OCI-LY7 (cell line): ENCODE results near the gene GPRC5D. TPM values are rescaled to one million over a fixed set of nuclear protein-coding genes. Genes with fewer than 3 reads are reported as not detected.

Experiments used
- BruUV-seq: library from RNA; stranded (reverse); fragments of 400-500 nt; replicated peaks from 2 replicates; lab custom pipeline; 2021; lab: Mats Ljungman, UMichigan
- CTCF ChIA-PET: fragments of 300-600 bp; sonication (Branson Sonifier 250); formaldehyde crosslinking; loops from one replicate; lab custom pipeline; 2022; ENCODE audit warnings: antibody characterized with exemption; ENCODE audit not compliant: unreplicated experiment; lab: Charles Lee
- POLR2A ChIA-PET: fragments of 300-600 bp; sonication (Branson Sonifier 250); formaldehyde crosslinking; loops from one replicate; lab custom pipeline; 2022; ENCODE audit warnings: antibody characterized with exemption; lab: Charles Lee
- DNase-seq: peaks from one replicate; pipeline ENCODE4 v3.0.0-alpha.2; 2015; ENCODE audit warnings: low spot score
- H2AFZ ChIP-seq: fragments of 200-600 bp; sonication (generic), shearing (Covaris generic); 2 replicates; pipeline ENCODE4 v1.6.1; 2014; ENCODE audit warnings: mild to moderate bottlenecking, antibody characterized with exemption, low read length, moderate library complexity
- H3K27ac ChIP-seq: fragments of 200-600 bp; sonication (generic); 2 replicates; pipeline ENCODE4 v1.5.1; 2014; ENCODE audit warnings: mixed run types, low read depth, mild to moderate bottlenecking, moderate library complexity, low read length, inconsistent platforms; ENCODE audit not compliant: poor library complexity, severe bottlenecking
- H3K36me3 ChIP-seq: fragments of 200-600 bp; sonication (generic); 2 replicates; pipeline ENCODE4 v1.6.1; 2014; ENCODE audit warnings: mild to moderate bottlenecking, antibody characterized with exemption, low read length, moderate library complexity, mixed read lengths; ENCODE audit not compliant: insufficient read depth
- H3K4me1 ChIP-seq: fragments of 200-600 bp; sonication (generic); 2 replicates; pipeline ENCODE4 v1.5.1; 2014; ENCODE audit warnings: mild to moderate bottlenecking, low read length; ENCODE audit not compliant: insufficient read depth, poor library complexity, severe bottlenecking
- H3K4me2 ChIP-seq: fragments of 200-600 bp; sonication (generic); 2 replicates; pipeline ENCODE4 v1.6.1; 2014; ENCODE audit warnings: mild to moderate bottlenecking, low read length
- H3K4me3 ChIP-seq: fragments of 200-600 bp; sonication (generic); 2 replicates; pipeline ENCODE4 v1.5.1; 2014; ENCODE audit warnings: mild to moderate bottlenecking, low read depth, low read length; ENCODE audit not compliant: poor library complexity, severe bottlenecking
- H3K79me2 ChIP-seq: fragments of 200-600 bp; sonication (generic); 2 replicates; pipeline ENCODE4 v1.6.1; 2016; ENCODE audit warnings: low read depth, mild to moderate bottlenecking, low read length, moderate library complexity, mixed read lengths; ENCODE audit not compliant: insufficient read depth
- H3K9me2 ChIP-seq: fragments of 200-600 bp; sonication (generic); 2 replicates; pipeline ENCODE4 v1.6.1; 2016; ENCODE audit warnings: mild to moderate bottlenecking, low read length, mixed read lengths; ENCODE audit not compliant: insufficient read depth
- H3K9me3 ChIP-seq: fragments of 200-600 bp; sonication (generic); 2 replicates; pipeline ENCODE4 v1.6.1; 2014; ENCODE audit warnings: mild to moderate bottlenecking, mixed run types, low read length, mixed read lengths
- H4K20me1 ChIP-seq: fragments of 200-600 bp; sonication (generic); 2 replicates; pipeline ENCODE4 v1.6.1; 2014; ENCODE audit warnings: mild to moderate bottlenecking, antibody characterized with exemption, low read length, moderate library complexity, mixed read lengths; ENCODE audit not compliant: insufficient read depth
- EZH2phosphoT487 ChIP-seq: fragments of 200-600 bp; sonication (generic); IDR thresholded peaks from 2 replicates; pipeline ENCODE4 v1.6.1; 2018; ENCODE audit warnings: low read depth, borderline replicate concordance, mild to moderate bottlenecking, mixed run types, antibody characterized with exemption, low read length, moderate library complexity, mixed read lengths
- intact Hi-C: fragments of 100-400 bp; cut with micrococcal nuclease; formaldehyde crosslinking; loops from one replicate; pipeline ENCODE4 v1.10.0; 2022; ENCODE audit not compliant: unreplicated experiment
- total RNA-seq, 2 experiments: library from RNA; depleted of rRNA in 1 of 2; stranded (reverse); fragments of >200 nt in 1 of 2; shearing (Covaris generic) in 1 of 2; gene quantifications; 2 replicates each; pipeline ENCODE4 v1.2.3, GENCODE V29; 2014 to 2022
- TF ChIP-seq, protein P1 (sequence below): fragments of 200-600 bp; sonication (generic); conservative IDR thresholded peaks from 2 replicates; pipeline ENCODE4 v1.5.1; 2014; ENCODE audit warnings: mild to moderate bottlenecking, antibody characterized with exemption, low read length, moderate library complexity, mixed read lengths

The GPRC5D gene
- total RNA-seq, 2 experiments from 2014 or later = not detected

DNA sequence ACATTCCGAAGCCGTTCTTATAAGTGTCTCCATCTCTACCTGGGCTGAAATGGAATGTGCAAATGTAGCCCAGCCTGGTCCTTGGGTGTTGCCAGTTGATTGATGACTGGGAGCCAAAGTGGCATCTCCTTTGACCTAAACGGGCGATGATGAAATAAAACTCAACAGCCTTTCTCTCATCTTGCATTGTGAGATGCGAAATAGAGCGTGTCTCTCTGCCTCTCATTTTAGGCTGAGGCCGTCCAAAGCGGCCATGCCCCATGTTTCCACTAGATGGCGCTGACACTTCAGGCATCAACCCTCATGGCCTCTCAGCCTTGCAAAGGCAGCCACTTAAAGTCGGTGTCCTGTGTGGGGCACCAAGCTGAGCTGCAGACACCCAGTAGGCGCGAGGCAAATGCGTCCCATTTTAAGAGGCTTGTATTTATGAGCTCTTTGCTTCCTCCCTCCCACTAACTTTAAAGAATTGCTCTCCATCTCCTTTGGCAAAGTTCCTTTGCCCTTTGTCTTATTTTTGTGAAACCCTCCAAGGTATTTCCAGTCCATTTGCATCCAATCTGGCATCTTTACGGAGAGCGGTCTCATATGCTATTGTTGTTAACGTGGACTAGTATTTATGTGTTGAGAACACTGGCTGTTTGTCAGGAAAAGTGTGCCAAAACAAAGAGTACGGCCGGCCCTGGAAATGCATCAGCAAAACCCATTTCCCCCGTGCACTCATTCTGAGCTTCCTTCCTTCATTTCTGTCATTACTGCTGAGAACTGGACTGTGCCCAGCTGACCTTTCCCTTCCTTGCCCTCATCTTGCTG, 35.6 kb downstream of the GPRC5D start:
- POLR2A ChIA-PET = interaction anchor here (0.7 to 0.9 kb wide), 3 partner anchors 36 to 296 kb away, joined by 3 to 4 read pairs (median 3); no protein-coding TSS in a partner anchor
- DNase-seq = peak; percentile 79
- Histone ChIP-seq H3K4me3 (no peak overlapping the region), H3K36me3 (no peaks in the 10 kb centered on the region), H3K79me2 (no peaks in the 10 kb centered on the region), H2AFZ (no peak overlapping the region), H3K27ac (no peak overlapping the region), H3K9me2 (no peaks in the 10 kb centered on the region), H3K4me1 (no peaks in the 10 kb centered on the region), H4K20me1 (no peaks in the 10 kb centered on the region), H3K9me3 (no peaks in the 10 kb centered on the region), H3K4me2 (no peak overlapping the region)
- TF ChIP-seq, protein P1, sequence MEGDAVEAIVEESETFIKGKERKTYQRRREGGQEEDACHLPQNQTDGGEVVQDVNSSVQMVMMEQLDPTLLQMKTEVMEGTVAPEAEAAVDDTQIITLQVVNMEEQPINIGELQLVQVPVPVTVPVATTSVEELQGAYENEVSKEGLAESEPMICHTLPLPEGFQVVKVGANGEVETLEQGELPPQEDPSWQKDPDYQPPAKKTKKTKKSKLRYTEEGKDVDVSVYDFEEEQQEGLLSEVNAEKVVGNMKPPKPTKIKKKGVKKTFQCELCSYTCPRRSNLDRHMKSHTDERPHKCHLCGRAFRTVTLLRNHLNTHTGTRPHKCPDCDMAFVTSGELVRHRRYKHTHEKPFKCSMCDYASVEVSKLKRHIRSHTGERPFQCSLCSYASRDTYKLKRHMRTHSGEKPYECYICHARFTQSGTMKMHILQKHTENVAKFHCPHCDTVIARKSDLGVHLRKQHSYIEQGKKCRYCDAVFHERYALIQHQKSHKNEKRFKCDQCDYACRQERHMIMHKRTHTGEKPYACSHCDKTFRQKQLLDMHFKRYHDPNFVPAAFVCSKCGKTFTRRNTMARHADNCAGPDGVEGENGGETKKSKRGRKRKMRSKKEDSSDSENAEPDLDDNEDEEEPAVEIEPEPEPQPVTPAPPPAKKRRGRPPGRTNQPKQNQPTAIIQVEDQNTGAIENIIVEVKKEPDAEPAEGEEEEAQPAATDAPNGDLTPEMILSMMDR = peak; percentile 96
- no peak for TF ChIP-seq EZH2phosphoT487
- CTCF ChIA-PET = interaction anchor here (0.6 to 1.1 kb wide), 4 partner anchors 296 to 302 kb away, joined by 3 to 5 read pairs (median 3); no protein-coding TSS in a partner anchor
- intact Hi-C loops = loop anchor here (1.0 to 2.0 kb wide), 3 partner anchors 84 to 296 kb away; partner anchors contain the start of gene HEBP1
- no TSS peak for BruUV-seq

DNA sequence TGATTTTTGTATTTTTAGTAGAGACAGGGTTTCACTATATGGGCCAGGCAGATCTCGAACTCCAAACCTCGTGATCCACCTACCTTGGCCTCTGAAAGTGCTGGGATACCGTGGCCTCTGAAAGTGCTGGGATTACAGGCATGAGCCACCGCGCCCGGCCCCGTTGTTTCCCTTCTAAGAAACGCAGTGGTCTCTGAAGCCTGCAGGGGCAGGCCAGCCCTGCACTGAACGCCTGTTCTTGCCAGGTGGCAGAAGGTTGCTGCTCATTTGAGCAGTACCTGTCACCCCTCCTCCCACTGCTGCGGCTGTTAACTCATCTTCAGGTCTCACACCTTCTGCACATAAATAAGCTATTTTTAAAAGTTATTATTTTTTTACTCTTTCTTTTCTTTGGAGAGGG, 36.3 kb downstream of the GPRC5D start:
- no peaks in the 10 kb centered on the region for H3K9me3 ChIP-seq
- no TSS peak for BruUV-seq
- H3K27ac ChIP-seq = no peak overlapping the region
- POLR2A ChIA-PET = interaction anchor here (0.9 kb wide), 1 partner anchor 297 kb away, joined by 3 read pairs; no protein-coding TSS in a partner anchor
- no peak overlapping the region for H2AFZ ChIP-seq
- TF ChIP-seq, protein P1 = no peak
- no peak for TF ChIP-seq EZH2phosphoT487
- no peaks in the 10 kb centered on the region for H3K79me2 ChIP-seq
- H3K4me1 ChIP-seq = no peaks in the 10 kb centered on the region
- H3K4me3 ChIP-seq = no peak overlapping the region
- H3K9me2 ChIP-seq = no peaks in the 10 kb centered on the region
- H3K36me3 ChIP-seq = no peaks in the 10 kb centered on the region
- CTCF ChIA-PET = interaction anchor here (1.0 to 1.1 kb wide), 3 partner anchors 296 to 301 kb away, joined by 3 to 5 read pairs (median 3); no protein-coding TSS in a partner anchor
- H3K4me2 ChIP-seq = no peak overlapping the region
- H4K20me1 ChIP-seq = no peaks in the 10 kb centered on the region
- intact Hi-C loops = loop anchor here (1.0 to 2.0 kb wide), 3 partner anchors 85 to 297 kb away; partner anchors contain the start of gene HEBP1
- DNase-seq = no peak
